IMR-90 (cell line): ENCODE results near the gene AAK1.

Source experiments
- BHLHE40 ChIP-seq: fragments of 150-350 bp; IDR thresholded peaks from 2 replicates; pipeline ENCODE4 v1.6.1; 2016; ENCODE audit warnings: mild to moderate bottlenecking, low read depth, low read length
- CEBPB ChIP-seq: IDR thresholded peaks from 2 replicates; pipeline ENCODE4 v1.6.1; 2012; ENCODE audit warnings: low read depth, low read length, improper control_type of control experiment
- CHD1 ChIP-seq: IDR thresholded peaks from 2 replicates; pipeline ENCODE4 v1.6.1; 2012; ENCODE audit warnings: low read depth, low read length, improper control_type of control experiment
- MAFK ChIP-seq: IDR thresholded peaks from 2 replicates; pipeline ENCODE4 v1.6.1; 2012; ENCODE audit warnings: low read depth, low read length, improper control_type of control experiment
- MAZ ChIP-seq: IDR thresholded peaks from 2 replicates; pipeline ENCODE4 v1.6.1; 2012; ENCODE audit warnings: low read depth, mild to moderate bottlenecking, low read length, improper control_type of control experiment, moderate library complexity, borderline replicate concordance
- MXI1 ChIP-seq: IDR thresholded peaks from 2 replicates; pipeline ENCODE4 v1.6.1; 2012; ENCODE audit warnings: low read depth, mild to moderate bottlenecking, low read length, moderate library complexity, borderline replicate concordance
- NFE2L2 ChIP-seq: fragments of 150-350 bp; IDR thresholded peaks from 2 replicates; pipeline ENCODE4 v1.6.1; 2016; ENCODE audit warnings: low read depth, mild to moderate bottlenecking, low read length
- POLR2A ChIP-seq: IDR thresholded peaks from 2 replicates; pipeline ENCODE4 v1.6.1; 2012; ENCODE audit warnings: mild to moderate bottlenecking, low read depth, low read length
- RAD21 ChIP-seq: IDR thresholded peaks from 2 replicates; pipeline ENCODE4 v1.6.1; 2012; ENCODE audit warnings: low read length, improper control_type of control experiment
- RCOR1 ChIP-seq: IDR thresholded peaks from 2 replicates; pipeline ENCODE4 v1.6.1; 2012; ENCODE audit warnings: mild to moderate bottlenecking, low read length, improper control_type of control experiment; ENCODE audit not compliant: insufficient replicate concordance
- RFX5 ChIP-seq: IDR thresholded peaks from 2 replicates; pipeline ENCODE4 v1.8.0; 2012; ENCODE audit warnings: low read depth, mild to moderate bottlenecking, low read length, moderate library complexity
- TF ChIP-seq, protein P1 (sequence below): conservative IDR thresholded peaks from 2 replicates; pipeline ENCODE4 v1.5.1; 2012; ENCODE audit warnings: mild to moderate bottlenecking, low read depth, low read length, improper control_type of control experiment

DNA sequence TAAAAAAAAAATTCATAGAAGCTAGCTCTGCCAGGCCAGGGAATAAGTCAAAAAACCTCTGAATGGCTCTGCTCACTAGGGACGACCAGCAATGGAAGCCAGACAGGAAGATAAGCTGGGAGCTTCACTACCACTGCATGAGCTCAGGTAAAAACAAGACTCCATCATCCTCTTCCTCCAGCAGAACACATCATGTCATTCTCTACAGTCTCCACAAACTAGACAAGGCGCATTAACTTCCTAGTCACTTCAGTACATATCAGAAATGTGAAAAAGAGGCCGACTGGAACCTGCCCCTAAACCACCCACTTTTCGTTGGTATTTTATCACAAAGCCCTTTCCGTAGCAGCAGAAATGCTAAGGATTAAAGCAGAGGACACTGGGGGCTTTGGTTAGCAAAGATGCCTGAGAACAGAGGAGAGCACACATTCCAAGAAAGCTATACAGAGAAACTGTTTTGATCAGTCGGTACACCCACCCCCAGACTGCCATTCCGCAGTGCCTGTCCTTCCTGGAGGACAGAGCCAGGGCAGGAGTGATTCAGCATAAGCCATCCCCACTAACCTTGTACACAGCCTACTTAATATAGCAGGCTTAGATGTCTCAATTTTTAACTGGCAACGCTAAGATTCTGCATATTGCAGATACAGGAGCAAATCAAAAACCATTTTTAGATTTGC lies 53.4 kb downstream of the AAK1 start:
- TF ChIP-seq, protein P1, sequence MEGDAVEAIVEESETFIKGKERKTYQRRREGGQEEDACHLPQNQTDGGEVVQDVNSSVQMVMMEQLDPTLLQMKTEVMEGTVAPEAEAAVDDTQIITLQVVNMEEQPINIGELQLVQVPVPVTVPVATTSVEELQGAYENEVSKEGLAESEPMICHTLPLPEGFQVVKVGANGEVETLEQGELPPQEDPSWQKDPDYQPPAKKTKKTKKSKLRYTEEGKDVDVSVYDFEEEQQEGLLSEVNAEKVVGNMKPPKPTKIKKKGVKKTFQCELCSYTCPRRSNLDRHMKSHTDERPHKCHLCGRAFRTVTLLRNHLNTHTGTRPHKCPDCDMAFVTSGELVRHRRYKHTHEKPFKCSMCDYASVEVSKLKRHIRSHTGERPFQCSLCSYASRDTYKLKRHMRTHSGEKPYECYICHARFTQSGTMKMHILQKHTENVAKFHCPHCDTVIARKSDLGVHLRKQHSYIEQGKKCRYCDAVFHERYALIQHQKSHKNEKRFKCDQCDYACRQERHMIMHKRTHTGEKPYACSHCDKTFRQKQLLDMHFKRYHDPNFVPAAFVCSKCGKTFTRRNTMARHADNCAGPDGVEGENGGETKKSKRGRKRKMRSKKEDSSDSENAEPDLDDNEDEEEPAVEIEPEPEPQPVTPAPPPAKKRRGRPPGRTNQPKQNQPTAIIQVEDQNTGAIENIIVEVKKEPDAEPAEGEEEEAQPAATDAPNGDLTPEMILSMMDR = no peak
- no peak for TF ChIP-seq RAD21
- TF ChIP-seq POLR2A = no peak
- no peak for TF ChIP-seq CEBPB
- peak; percentile 49; the same call in 1 of the 2 replicates for TF ChIP-seq NFE2L2
- TF ChIP-seq MXI1 = no peak
- TF ChIP-seq MAFK = no peak
- no peak for TF ChIP-seq MAZ
- no peak for TF ChIP-seq BHLHE40
- TF ChIP-seq CHD1 = no peak
- no peak for TF ChIP-seq RFX5
- no peak for TF ChIP-seq RCOR1
